ENCODE data around the gene SIM1. TPM values are rescaled to one million over a fixed set of nuclear protein-coding genes. Genes with fewer than 3 reads are reported as not detected.

SIM1 gene
- total and polyA plus RNA-seq, 2 experiments from 2014 or later = not detected

GRCh38 chr6:100447081-100447899 is 17.4 kb downstream of the SIM1 start:
- no peak for TF ChIP-seq CTCF (IDR thresholded peaks at IDR 0.05; ENCODE audit: low read depth, low read length)
- peak in 1 of 2 donors; percentile 37 for DNase-seq (ENCODE audit: low read depth in 1 of 2, low spot score in 1 of 2)

GRCh38 chr6:100446115-100447080 is 18.3 kb downstream of the SIM1 start:
- no peak for TF ChIP-seq CTCF (IDR thresholded peaks at IDR 0.05; ENCODE audit: low read depth, low read length)
- no peak overlapping the region for H3K4me3 ChIP-seq
- H3K27me3 ChIP-seq = peaks cover 100% of the 10 kb centered on the region
- no peaks in the 10 kb centered on the region for H3K9me3 ChIP-seq (ENCODE audit: low read depth)
- no peak overlapping the region for H3K27ac ChIP-seq
- no peak for DNase-seq (ENCODE audit: low read depth in 1 of 2, low spot score in 1 of 2)
- H3K36me3 ChIP-seq = no peaks in the 10 kb centered on the region
- H3K4me1 ChIP-seq (ENCODE audit: low read depth) = no peaks in the 10 kb centered on the region

More at GRCh38 chr6:100447081-100447899, 17.4 kb downstream of the SIM1 start:
- Histone ChIP-seq H3K36me3 (no peaks in the 10 kb centered on the region), H3K27ac (no peak overlapping the region), H3K9me3 (ENCODE audit: low read depth) (no peaks in the 10 kb centered on the region), H3K4me1 (ENCODE audit: low read depth) (no peaks in the 10 kb centered on the region), H3K4me3 (no peak overlapping the region), H3K27me3 (peaks cover 100% of the 10 kb centered on the region)

GRCh38 chr6:100445512-100445911 is 19.2 kb downstream of the SIM1 start:
- TF ChIP-seq CTCF (IDR thresholded peaks at IDR 0.05; ENCODE audit: low read depth, low read length) = no peak
- Histone ChIP-seq H3K4me1 (ENCODE audit: low read depth) (no peaks in the 10 kb centered on the region), H3K4me3 (no peak overlapping the region), H3K9me3 (ENCODE audit: low read depth) (no peaks in the 10 kb centered on the region), H3K27ac (no peak overlapping the region), H3K27me3 (peaks cover 99% of the 10 kb centered on the region), H3K36me3 (no peaks in the 10 kb centered on the region)
- DNase-seq (ENCODE audit: low read depth in 1 of 2, low spot score in 1 of 2) = no peak

GRCh38 chr6:100440935-100441334 is 23.8 kb downstream of the SIM1 start:
- H3K9me3 ChIP-seq (ENCODE audit: low read depth) = no peaks in the 10 kb centered on the region
- no peaks in the 10 kb centered on the region for H3K36me3 ChIP-seq
- DNase-seq (ENCODE audit: low read depth in 1 of 2, low spot score in 1 of 2) = no peak
- H3K4me1 ChIP-seq (ENCODE audit: low read depth) = no peaks in the 10 kb centered on the region
- no peak for TF ChIP-seq CTCF (IDR thresholded peaks at IDR 0.05; ENCODE audit: low read depth, low read length)
- peaks cover 66% of the 10 kb centered on the region for H3K27me3 ChIP-seq
- H3K27ac ChIP-seq = no peak overlapping the region
- no peak overlapping the region for H3K4me3 ChIP-seq

- TF ChIP-seq CTCF (IDR thresholded peaks at IDR 0.05; ENCODE audit: low read depth, low read length) = no peak
- Histone ChIP-seq H3K4me3 (no peak overlapping the region), H3K9me3 (ENCODE audit: low read depth) (no peaks in the 10 kb centered on the region), H3K36me3 (no peaks in the 10 kb centered on the region), H3K27me3 (peaks cover 10% of the 10 kb centered on the region), H3K27ac (no peak overlapping the region), H3K4me1 (ENCODE audit: low read depth) (no peaks in the 10 kb centered on the region)
- DNase-seq (ENCODE audit: low read depth in 1 of 2, low spot score in 1 of 2) = no peak
These were observed 29.4 kb downstream of the SIM1 start for GRCh38 chr6:100435299-100435698.

Measured in cardiac muscle cell (in vitro differentiated cells and primary cell).